T-cell (primary cell): Measurements from ENCODE around the gene OVAAL. TPM values are rescaled to one million over a fixed set of nuclear protein-coding genes. Genes with fewer than 3 reads are reported as not detected.

Experiments
- ATAC-seq, 4 experiments: fragments of 200-7000 bp in 3 of 4; fragments of 150-1000 bp in 1 of 4; cut with Tn5 transposase; replicated peaks in 1 of 4; 1 replicate in 3 of 4; 2 replicates in 1 of 4; pipeline ENCODE4 v1.10.0; 2021; ENCODE audit warnings: moderate library complexity in 3 of 4, mild to moderate bottlenecking in 2 of 4, moderate number of reproducible peaks in 1 of 4
- CTCF ChIA-PET, 2 donors: fragments of 300-600 bp; sonication (Branson Sonifier 250); formaldehyde crosslinking; loops; one replicate each; lab custom pipeline; 2022; ENCODE audit warnings: antibody characterized with exemption in 2 of 2; lab: Charles Lee
- POLR2A ChIA-PET, 2 donors: fragments of 300-600 bp; sonication (Branson Sonifier 250); formaldehyde crosslinking; loops; one replicate each; lab custom pipeline; 2022; ENCODE audit warnings: antibody characterized with exemption in 2 of 2; lab: Charles Lee
- DNase-seq, 35 experiments: peaks; one replicate each; pipeline versions ENCODE4 v3.0.0 to v3.0.0-alpha.2; 2013 to 2023
- H3K27ac ChIP-seq: one replicate; pipeline ENCODE4 v1.5.1; 2013; ENCODE audit warnings: low read length
- H3K27me3 ChIP-seq, 2 experiments: replicated peaks in 1 of 2; 1 replicate in 1 of 2; 2 replicates in 1 of 2; pipeline versions ENCODE4 v1.6.1 to v1.7.0; 2013; ENCODE audit warnings: low read length in 1 of 2, mixed read lengths in 1 of 2; ENCODE audit not compliant: control insufficient read depth in 2 of 2, insufficient read depth in 2 of 2; ENCODE audit errors: extremely low read depth in 1 of 2
- H3K36me3 ChIP-seq, 2 donors: 1 replicate in 1 of 2; 2 replicates in 1 of 2; pipeline versions ENCODE4 v1.6.1 to v1.7.0; 2013; ENCODE audit warnings: low read length in 1 of 2; ENCODE audit not compliant: control insufficient read depth in 2 of 2, insufficient read depth in 1 of 2; ENCODE audit errors: extremely low read depth in 1 of 2
- H3K4me1 ChIP-seq, 2 experiments: 1 replicate in 1 of 2; 2 replicates in 1 of 2; pipeline versions ENCODE4 v1.6.1 to v1.7.0; 2013; ENCODE audit warnings: low read length in 2 of 2, mixed read lengths in 1 of 2; ENCODE audit not compliant: insufficient read depth in 2 of 2, control insufficient read depth in 1 of 2; ENCODE audit errors: extremely low read depth in 1 of 2
- H3K4me3 ChIP-seq, 2 donors: 1 replicate in 1 of 2; 2 replicates in 1 of 2; pipeline versions ENCODE4 v1.5.1 to v1.7.0; 2013; ENCODE audit warnings: mild to moderate bottlenecking in 2 of 2, low read length in 1 of 2, moderate library complexity in 1 of 2; ENCODE audit not compliant: control insufficient read depth in 1 of 2; ENCODE audit errors: extremely low read depth in 1 of 2
- H3K9me3 ChIP-seq: 2 replicates; pipeline ENCODE4 v1.7.0; 2013
- H3K27ac Mint-ChIP-seq, 2 donors: one replicate each; pipeline ENCODE4 v1.8.0; 2020 to 2021; ENCODE audit warnings: mild to moderate bottlenecking in 2 of 2, mixed read lengths in 2 of 2
- H3K27me3 Mint-ChIP-seq, 2 donors: one replicate each; pipeline ENCODE4 v1.8.0; 2021 to 2022; ENCODE audit warnings: mixed read lengths in 2 of 2
- H3K36me3 Mint-ChIP-seq: one replicate; pipeline ENCODE4 v1.8.0; 2021; ENCODE audit warnings: mixed read lengths
- H3K4me1 Mint-ChIP-seq, 3 donors: one replicate each; pipeline ENCODE4 v1.8.0; 2020 to 2022; ENCODE audit warnings: mixed read lengths in 3 of 3, mild to moderate bottlenecking in 1 of 3
- H3K4me3 Mint-ChIP-seq, 3 donors: one replicate each; pipeline ENCODE4 v1.8.0; 2020 to 2022; ENCODE audit warnings: mild to moderate bottlenecking in 3 of 3, mixed read lengths in 3 of 3, moderate library complexity in 3 of 3
- H3K9me3 Mint-ChIP-seq, 3 donors: one replicate each; pipeline ENCODE4 v1.8.0; 2020 to 2022; ENCODE audit warnings: mixed read lengths in 3 of 3
- WGBS: methylation state at CpG from one replicate; pipeline ENCODE4 v1.1.5; 2013; ENCODE audit warnings: missing lambda C conversion rate; ENCODE audit not compliant: insufficient coverage; 5-methylcytosine and 5-hydroxymethylcytosine counted together
- total RNA-seq, 35 experiments: library from RNA in 6 of 35; stranded (reverse) in 6 of 35; fragments of 120-200 nt in 1 of 35; gene quantifications; one replicate each; pipeline versions ENCODE4 v1.2.1 to v1.2.4 and lab custom pipeline; 2013 to 2026

OVAAL gene
- total RNA-seq, 5 donors from 2014 or later (not counting 1 experiment from before 2014, with no cell fraction given), result not detected

- no peaks in the 10 kb centered on the region for H3K9me3 Mint-ChIP-seq
- ChIA-PET POLR2A (interaction anchor here in 1 of 2 donors (0.6 kb wide), 1 partner anchor 388 kb away, joined by 4 read pairs; no protein-coding TSS in a partner anchor), CTCF (interaction anchor here (0.6 to 2.7 kb wide), 7 partner anchors 9 to 803 kb away, joined by 3 to 16 read pairs (median 4); no protein-coding TSS in a partner anchor)
- no peak overlapping the region for H3K4me3 Mint-ChIP-seq
- no peaks in the 10 kb centered on the region for H3K4me1 ChIP-seq
- 100% methylated on average over 1 of the region's 5 CpGs for WGBS
- H3K36me3 Mint-ChIP-seq, result no peaks in the 10 kb centered on the region
- H3K27me3 Mint-ChIP-seq, result peaks cover 0 to 11% of the 10 kb centered on the region in 2 donors
- no peaks in the 10 kb centered on the region for H3K36me3 ChIP-seq
- H3K27me3 ChIP-seq, result peaks cover 0 to 8% of the 10 kb centered on the region in 2 experiments
- H3K4me1 Mint-ChIP-seq, result no peaks in the 10 kb centered on the region
- ATAC-seq, result no peak
- H3K4me3 ChIP-seq, result no peak overlapping the region
- H3K27ac Mint-ChIP-seq, result no peak overlapping the region
- no peak for DNase-seq
- no peaks in the 10 kb centered on the region for H3K9me3 ChIP-seq
- no peak overlapping the region for H3K27ac ChIP-seq
Observed at GRCh38 chr1:180535418-180535999, 23.3 kb upstream of the OVAAL start.

DNA sequence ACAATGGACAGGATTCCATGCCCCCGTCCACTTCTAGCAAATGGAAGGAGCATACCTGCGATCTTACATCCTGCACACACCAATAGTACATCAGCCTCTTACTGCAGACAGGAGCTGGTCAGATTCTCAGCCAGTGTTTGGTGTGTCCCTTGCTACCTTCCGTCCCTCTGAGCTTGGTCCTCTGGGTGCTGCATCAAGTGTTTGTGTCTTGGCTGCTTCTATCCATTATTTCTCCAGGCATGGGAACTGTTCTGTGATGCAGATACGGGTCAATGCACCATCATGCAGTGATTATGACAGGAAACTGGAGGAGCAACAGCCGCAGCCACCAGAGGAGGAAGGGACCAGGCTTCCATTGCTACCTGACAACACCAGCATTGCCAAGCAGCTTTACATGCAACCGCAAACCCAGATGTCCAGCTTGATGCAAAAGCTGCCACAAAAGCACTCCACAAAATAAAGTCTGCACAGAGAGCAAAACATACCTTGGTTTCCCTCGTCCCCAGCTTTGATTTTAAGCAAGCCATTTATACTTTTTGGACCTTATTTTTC, 21.9 kb upstream of the OVAAL start:
- H3K27me3 ChIP-seq, result peaks cover 0 to 8% of the 10 kb centered on the region in 2 experiments
- ATAC-seq, result no peak
- no peaks in the 10 kb centered on the region for H3K4me1 ChIP-seq
- no peaks in the 10 kb centered on the region for H3K4me1 Mint-ChIP-seq
- H3K4me3 Mint-ChIP-seq, result no peak overlapping the region
- H3K27ac ChIP-seq, result no peak overlapping the region
- CTCF ChIA-PET, result interaction anchor here (0.6 to 2.7 kb wide), 8 partner anchors 11 to 612 kb away, joined by 3 to 16 read pairs (median 4); no protein-coding TSS in a partner anchor
- 85% methylated on average over 4 of the region's 7 CpGs for WGBS
- POLR2A ChIA-PET, result interaction anchor here in 1 of 2 donors (0.6 kb wide), 1 partner anchor 223 kb away, joined by 3 read pairs; no protein-coding TSS in a partner anchor
- DNase-seq, result no peak
- no peaks in the 10 kb centered on the region for H3K36me3 Mint-ChIP-seq
- H3K9me3 Mint-ChIP-seq, result no peaks in the 10 kb centered on the region
- H3K27ac Mint-ChIP-seq, result no peak overlapping the region
- H3K9me3 ChIP-seq, result no peaks in the 10 kb centered on the region
- peaks cover 0 to 11% of the 10 kb centered on the region in 2 donors for H3K27me3 Mint-ChIP-seq
- H3K4me3 ChIP-seq, result no peak overlapping the region
- no peaks in the 10 kb centered on the region for H3K36me3 ChIP-seq

GRCh38 chr1:180539136-180539535, 19.6 kb upstream of the OVAAL start:
- Mint-ChIP-seq H3K27ac (no peak overlapping the region), H3K9me3 (no peaks in the 10 kb centered on the region), H3K4me1 (no peaks in the 10 kb centered on the region), H3K4me3 (no peak overlapping the region), H3K27me3 (peaks cover 0 to 8% of the 10 kb centered on the region in 2 donors), H3K36me3 (no peaks in the 10 kb centered on the region)
- DNase-seq (no peak), ATAC-seq (no peak)
- H3K4me3 ChIP-seq, result no peak overlapping the region
- no peaks in the 10 kb centered on the region for H3K9me3 ChIP-seq
- H3K27me3 ChIP-seq, result peaks cover 0 to 12% of the 10 kb centered on the region in 2 experiments
- H3K27ac ChIP-seq, result no peak overlapping the region
- no peaks in the 10 kb centered on the region for H3K4me1 ChIP-seq
- H3K36me3 ChIP-seq, result no peaks in the 10 kb centered on the region
- ChIA-PET CTCF (interaction anchor here in 1 of 2 donors (0.9 to 1.6 kb wide), 3 partner anchors 10 to 324 kb away, joined by 3 to 5 read pairs (median 5); no protein-coding TSS in a partner anchor), POLR2A (no interaction called here)
- no CpG with 5 or more reads among the region's 7 CpGs for WGBS

- ATAC-seq (no peak), DNase-seq (no peak)
- no peak overlapping the region for H3K27ac ChIP-seq
- Mint-ChIP-seq H3K27me3 (peaks cover 0 to 8% of the 10 kb centered on the region in 2 donors), H3K36me3 (no peaks in the 10 kb centered on the region), H3K9me3 (no peaks in the 10 kb centered on the region), H3K27ac (no peak overlapping the region), H3K4me1 (no peaks in the 10 kb centered on the region), H3K4me3 (no peak overlapping the region)
- no peaks in the 10 kb centered on the region for H3K36me3 ChIP-seq
- peaks cover 0 to 6% of the 10 kb centered on the region in 2 experiments for H3K27me3 ChIP-seq
- H3K9me3 ChIP-seq, result no peaks in the 10 kb centered on the region
- POLR2A ChIA-PET, result no interaction called here
- 97% methylated on average over 3 of the region's 14 CpGs for WGBS
- no peaks in the 10 kb centered on the region for H3K4me1 ChIP-seq
- CTCF ChIA-PET, result interaction anchor here in 1 of 2 donors (0.9 kb wide), 1 partner anchor 25 kb away, joined by 3 read pairs; no protein-coding TSS in a partner anchor
- H3K4me3 ChIP-seq, result no peak overlapping the region
Observed at GRCh38 chr1:180540697-180541594, 17.8 kb upstream of the OVAAL start.

DNA sequence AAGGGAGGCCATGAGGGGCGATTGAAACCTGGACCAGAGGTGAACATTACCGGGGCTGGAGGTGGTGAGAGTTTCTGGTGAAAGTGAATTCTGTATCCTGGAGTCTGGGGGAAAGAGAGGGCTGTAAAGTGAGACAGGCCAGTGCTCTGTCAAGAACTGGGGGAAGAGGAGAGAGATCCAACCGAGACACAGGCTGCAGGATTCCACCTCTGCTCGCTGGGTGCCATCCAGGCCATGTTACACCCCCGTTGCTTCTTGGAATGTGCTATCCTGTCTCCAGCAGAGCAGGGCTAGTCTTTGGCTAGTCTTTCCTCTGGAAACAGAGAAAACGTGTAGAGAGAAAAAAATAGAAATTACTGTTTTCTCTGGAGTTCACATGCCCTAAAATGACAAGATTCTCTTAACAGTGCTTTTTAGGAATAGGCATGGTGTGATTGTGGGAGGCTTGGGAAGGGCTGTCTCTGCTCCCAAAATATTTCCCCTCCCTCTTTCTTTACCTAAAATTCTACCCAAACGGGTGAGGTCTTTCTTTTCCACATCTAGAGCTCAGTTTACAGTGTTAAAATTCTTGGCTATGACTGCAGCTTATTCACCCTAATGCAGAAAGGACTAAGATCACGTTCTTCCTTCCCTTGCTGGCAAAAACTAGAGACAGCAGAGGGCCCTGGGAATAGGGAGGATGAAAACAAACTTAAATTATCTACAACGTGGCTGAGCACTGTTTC, 16.5 kb upstream of the OVAAL start:
- DNase-seq (no peak), ATAC-seq (no peak)
- Mint-ChIP-seq H3K27ac (no peak overlapping the region), H3K4me3 (no peak overlapping the region), H3K4me1 (no peaks in the 10 kb centered on the region), H3K36me3 (no peaks in the 10 kb centered on the region), H3K27me3 (peaks cover 0 to 4% of the 10 kb centered on the region in 2 donors), H3K9me3 (no peaks in the 10 kb centered on the region)
- Histone ChIP-seq H3K9me3 (no peaks in the 10 kb centered on the region), H3K4me1 (no peaks in the 10 kb centered on the region), H3K27me3 (peaks cover 0 to 5% of the 10 kb centered on the region in 2 experiments), H3K27ac (no peak overlapping the region), H3K36me3 (no peaks in the 10 kb centered on the region), H3K4me3 (no peak overlapping the region)
- CTCF ChIA-PET, result interaction anchor here in 1 of 2 donors (0.9 kb wide), 1 partner anchor 10 kb away, joined by 3 read pairs; no protein-coding TSS in a partner anchor
- POLR2A ChIA-PET, result no interaction called here
- 70% methylated on average over 2 of the region's 9 CpGs for WGBS
